ENCODE data around the gene PAPSS1. TPM values are rescaled to one million over a fixed set of nuclear protein-coding genes. Genes with fewer than 3 reads are reported as not detected.
A peak's percentile ranks its signal among the peaks of the same experiment; 100 is the strongest.

PAPSS1 gene
- 83.6 and 86.3 TPM in 2 replicates for total RNA-seq (2021)
- long read RNA-seq, transcript PAPSS1-201 (12 exons, 2,731 nt): major isoform, 921 of 1,000 reads
- long read RNA-seq, partial matches to known transcripts: 25 of 1,000 reads
- long read RNA-seq, other reads (novel, unspliced or antisense): 54 of 1,000 reads

GRCh38 chr4:107719922-107720722 lies at the start of gene PAPSS1:
Gene PAPSS1 (minus strand): TSS chr4:107720234. CDS start chr4:107720179, 55 bp downstream.
- H2BK20ac ChIP-seq (ENCODE audit: low read depth, low read length, poor library complexity, severe bottlenecking): no peak within 1 kb of the TSS
- H3K27ac Mint-ChIP-seq: peak within 1 kb of the TSS; percentile 95 to 97 (median 97)
- peak within 1 kb of the TSS; percentile 63 for H2AFZ ChIP-seq (ENCODE audit: low read length)

More at GRCh38 chr4:107719922-107720722, at the start of gene PAPSS1:
- peaks cover 2 to 4% (median 3%) of the 10 kb centered on the region in 3 experiments; a peak in 3 of 7 replicates for H3K36me3 Mint-ChIP-seq (ENCODE audit: insufficient read depth in 1 of 3, low read depth in 3 of 3)
- Histone ChIP-seq H4K8ac (replicated peaks; ENCODE audit: insufficient read length, low read depth, low read length) (no peak within 1 kb of the TSS), H2BK120ac (ENCODE audit: low read depth, low read length, poor library complexity, severe bottlenecking) (no peak within 1 kb of the TSS), H3K56ac (ENCODE audit: insufficient read length, low read depth, low read length) (no peak within 1 kb of the TSS), H3K9me3 (ENCODE audit: control insufficient read depth, low read depth, low read length) (no peaks in the 10 kb centered on the region), H3K23ac (ENCODE audit: insufficient read length, low read depth, low read length) (no peak within 1 kb of the TSS), H2AK5ac (ENCODE audit: insufficient read length, low read length) (no peak within 1 kb of the TSS), H3K79me1 (ENCODE audit: insufficient read depth, low read depth, low read length, poor library complexity, severe bottlenecking) (peaks cover 14% of the 10 kb centered on the region), H3K18ac (ENCODE audit: insufficient read length, low read depth, low read length) (peak within 1 kb of the TSS; percentile 25), H3K4me1 (ENCODE audit: insufficient read depth, low read length) (peaks cover 4% of the 10 kb centered on the region; the same call in 1 of the 2 replicates), H4K5ac (ENCODE audit: insufficient read length, low read depth, low read length) (no peak within 1 kb of the TSS), H2BK15ac (ENCODE audit: low read depth, low read length) (no peak within 1 kb of the TSS), H3T11ph (ENCODE audit: low read length) (no peak within 1 kb of the TSS), H4K91ac (ENCODE audit: insufficient read length, low read depth, low read length) (no peak within 1 kb of the TSS), H3K4ac (ENCODE audit: low read depth, low read length) (no peak within 1 kb of the TSS), H3K9ac (ENCODE audit: extremely low read depth, insufficient read length, low read length) (peak within 1 kb of the TSS; percentile 62), H2BK12ac (ENCODE audit: insufficient read length, low read depth, low read length) (no peak within 1 kb of the TSS), H4K20me1 (ENCODE audit: control insufficient read depth, insufficient read depth, insufficient read length) (no peaks in the 10 kb centered on the region), H3K79me2 (ENCODE audit: insufficient read depth, low read length) (peaks cover 16% of the 10 kb centered on the region; the same call in 1 of the 2 replicates), H3K4me2 (ENCODE audit: insufficient read depth, insufficient read length, low read length) (peak within 1 kb of the TSS; percentile 93), H2BK5ac (ENCODE audit: insufficient read length, low read length) (no peak within 1 kb of the TSS), H3K27ac (ENCODE audit: insufficient read length, low read depth, low read length) (no peak within 1 kb of the TSS), H3K23me2 (ENCODE audit: insufficient read length, low read depth, low read length, poor library complexity, severe bottlenecking) (peaks cover 16% of the 10 kb centered on the region), H3K14ac (ENCODE audit: insufficient read depth, low read length) (peak within 1 kb of the TSS; percentile 55; the same call in 1 of the 2 replicates), H3K27me3 (ENCODE audit: insufficient read depth, low read length) (no peaks in the 10 kb centered on the region)
- TF ChIP-seq CTCF (conservative IDR thresholded peaks at IDR 0.05): no peak
- peaks cover 39 to 42% of the 10 kb centered on the region in 2 experiments for H3K4me1 Mint-ChIP-seq
- no peaks in the 10 kb centered on the region; a peak in 2 of 5 replicates for H3K9me3 Mint-ChIP-seq
- no CpG with 5 or more reads among the region's 90 CpGs for WGBS (ENCODE audit: extremely low coverage, insufficient read length, low lambda C conversion rate)
- peak; percentile 98 for DNase-seq
- no peaks in the 10 kb centered on the region for H3K27me3 Mint-ChIP-seq (ENCODE audit: low read depth)
- peak within 1 kb of the TSS; percentile 89 to 97 for H3K4me3 Mint-ChIP-seq

Data from H9 (cell line).